ENCODE data around the gene ANKRD7.

DNA sequence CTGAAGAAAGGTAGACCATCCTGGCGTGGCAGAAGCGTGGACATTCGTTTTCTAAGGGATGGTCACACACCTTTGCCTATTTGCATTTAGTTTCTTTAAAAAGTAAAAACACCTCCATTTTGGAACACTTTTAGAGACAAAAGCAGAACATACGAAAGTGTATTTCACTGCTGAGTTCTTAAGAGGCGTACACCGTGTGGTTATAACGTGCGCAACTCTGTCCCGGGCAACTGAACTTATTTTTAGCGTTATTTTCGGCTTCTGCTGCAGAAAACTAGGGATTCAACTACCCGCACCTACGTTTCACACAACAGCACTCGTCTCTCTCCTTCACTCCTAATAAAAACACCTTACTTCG is 41.1 kb upstream of the ANKRD7 start:
- no peak for TF ChIP-seq FOXP2 (optimal IDR thresholded peaks at IDR 0.05; ENCODE audit: borderline replicate concordance, extremely low read depth, extremely low read length, insufficient read depth)
- TF ChIP-seq TAF1 (IDR thresholded peaks at IDR 0.05; ENCODE audit: borderline replicate concordance, insufficient read depth, low read length) = no peak
- TF ChIP-seq, protein P1, sequence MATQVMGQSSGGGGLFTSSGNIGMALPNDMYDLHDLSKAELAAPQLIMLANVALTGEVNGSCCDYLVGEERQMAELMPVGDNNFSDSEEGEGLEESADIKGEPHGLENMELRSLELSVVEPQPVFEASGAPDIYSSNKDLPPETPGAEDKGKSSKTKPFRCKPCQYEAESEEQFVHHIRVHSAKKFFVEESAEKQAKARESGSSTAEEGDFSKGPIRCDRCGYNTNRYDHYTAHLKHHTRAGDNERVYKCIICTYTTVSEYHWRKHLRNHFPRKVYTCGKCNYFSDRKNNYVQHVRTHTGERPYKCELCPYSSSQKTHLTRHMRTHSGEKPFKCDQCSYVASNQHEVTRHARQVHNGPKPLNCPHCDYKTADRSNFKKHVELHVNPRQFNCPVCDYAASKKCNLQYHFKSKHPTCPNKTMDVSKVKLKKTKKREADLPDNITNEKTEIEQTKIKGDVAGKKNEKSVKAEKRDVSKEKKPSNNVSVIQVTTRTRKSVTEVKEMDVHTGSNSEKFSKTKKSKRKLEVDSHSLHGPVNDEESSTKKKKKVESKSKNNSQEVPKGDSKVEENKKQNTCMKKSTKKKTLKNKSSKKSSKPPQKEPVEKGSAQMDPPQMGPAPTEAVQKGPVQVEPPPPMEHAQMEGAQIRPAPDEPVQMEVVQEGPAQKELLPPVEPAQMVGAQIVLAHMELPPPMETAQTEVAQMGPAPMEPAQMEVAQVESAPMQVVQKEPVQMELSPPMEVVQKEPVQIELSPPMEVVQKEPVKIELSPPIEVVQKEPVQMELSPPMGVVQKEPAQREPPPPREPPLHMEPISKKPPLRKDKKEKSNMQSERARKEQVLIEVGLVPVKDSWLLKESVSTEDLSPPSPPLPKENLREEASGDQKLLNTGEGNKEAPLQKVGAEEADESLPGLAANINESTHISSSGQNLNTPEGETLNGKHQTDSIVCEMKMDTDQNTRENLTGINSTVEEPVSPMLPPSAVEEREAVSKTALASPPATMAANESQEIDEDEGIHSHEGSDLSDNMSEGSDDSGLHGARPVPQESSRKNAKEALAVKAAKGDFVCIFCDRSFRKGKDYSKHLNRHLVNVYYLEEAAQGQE (IDR thresholded peaks at IDR 0.05; ENCODE audit: insufficient read depth in 1 of 2, low read depth in 2 of 2, low read length in 2 of 2) = no peak
- no peak for TF ChIP-seq POLR2AphosphoS5 (IDR thresholded peaks at IDR 0.05; ENCODE audit: low read depth, low read length)

All from PFSK-1 (cell line).